SU-DHL-6 (cell line): ENCODE measurements around the gene SIGLEC14.

ENCODE experiments used
- CTCF ChIP-seq: fragments of 200-600 bp; sonication (generic); IDR thresholded peaks from one replicate; pipeline ENCODE4 v1.5.1; 2017; ENCODE audit warnings: antibody characterized with exemption, mild to moderate bottlenecking, low read length, moderate library complexity; ENCODE audit not compliant: insufficient read depth, poor library complexity, severe bottlenecking
- EZH2phosphoT487 ChIP-seq: fragments of 200-600 bp; sonication (generic), shearing (Covaris generic); conservative IDR thresholded peaks from 2 replicates; pipeline ENCODE4 v1.6.1; 2018; ENCODE audit warnings: mild to moderate bottlenecking, antibody characterized with exemption, low read length, moderate library complexity, mixed read lengths

GRCh38 chr19:51676566-51677083 lies 30.0 kb upstream of the SIGLEC14 start:
- no peak for TF ChIP-seq CTCF
- TF ChIP-seq EZH2phosphoT487, result no peak
